ENCODE measurements around the gene LRRK1. TPM values are rescaled to one million over a fixed set of nuclear protein-coding genes. Genes with fewer than 3 reads are reported as not detected.

The LRRK1 gene
- total and polyA plus RNA-seq, 2 of the 13 experiments (the other 11 are each of a cell fraction or from before 2014, with no cell fraction given), result 0.13 to 1.2 TPM

DNA sequence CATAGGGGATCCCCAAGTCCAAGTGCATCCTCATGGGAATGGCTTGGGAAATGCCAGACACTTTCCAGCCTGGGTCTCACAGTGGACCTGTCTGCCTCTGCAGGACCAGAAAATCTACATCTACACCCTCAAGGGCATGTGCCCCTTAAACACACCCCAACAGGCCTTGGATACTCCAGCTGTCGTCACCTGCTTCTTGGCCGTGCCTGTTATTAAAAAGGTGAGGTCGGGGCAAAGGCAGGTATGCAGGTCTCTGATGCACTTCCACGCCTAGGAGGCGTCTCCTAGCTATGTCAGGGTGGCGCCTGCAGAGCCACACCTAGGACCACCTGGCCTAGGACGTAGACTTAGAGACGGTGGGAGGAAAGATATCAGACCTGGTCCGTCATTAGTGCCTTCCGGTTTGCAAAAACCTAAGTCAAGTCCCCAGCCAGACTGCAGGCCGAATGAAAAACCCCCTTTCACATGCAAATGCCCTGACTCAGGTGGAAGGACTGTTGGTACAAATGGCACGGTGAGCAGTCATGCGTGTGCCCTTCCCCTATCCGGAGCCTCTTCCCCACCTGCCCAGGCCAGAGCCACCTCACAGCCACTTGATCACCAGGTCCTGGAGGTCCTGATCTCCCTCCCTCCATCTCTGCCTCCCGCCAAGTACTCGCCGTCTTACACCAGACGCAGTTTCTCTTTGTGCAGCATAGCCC, 143.5 kb downstream of the LRRK1 start:
- H3K9me3 ChIP-seq (ENCODE audit: low read length), result no peaks in the 10 kb centered on the region
- 97% methylated on average over 13 of the region's 18 CpGs for WGBS (ENCODE audit: low lambda C conversion rate)
- POLR2A ChIA-PET, result no interaction called here

More for the DNA sequence above, 143.5 kb downstream of the LRRK1 start:
- DNase-seq (ENCODE audit: low spot score) (no peak), FAIRE-seq (no peak), ATAC-seq (no peak)
- TF ChIP-seq SAFB2 (CRISPR knock-in tag; IDR thresholded peaks at IDR 0.05; ENCODE audit: borderline replicate concordance, low read depth), result no peak
- TF ChIP-seq, protein P1, sequence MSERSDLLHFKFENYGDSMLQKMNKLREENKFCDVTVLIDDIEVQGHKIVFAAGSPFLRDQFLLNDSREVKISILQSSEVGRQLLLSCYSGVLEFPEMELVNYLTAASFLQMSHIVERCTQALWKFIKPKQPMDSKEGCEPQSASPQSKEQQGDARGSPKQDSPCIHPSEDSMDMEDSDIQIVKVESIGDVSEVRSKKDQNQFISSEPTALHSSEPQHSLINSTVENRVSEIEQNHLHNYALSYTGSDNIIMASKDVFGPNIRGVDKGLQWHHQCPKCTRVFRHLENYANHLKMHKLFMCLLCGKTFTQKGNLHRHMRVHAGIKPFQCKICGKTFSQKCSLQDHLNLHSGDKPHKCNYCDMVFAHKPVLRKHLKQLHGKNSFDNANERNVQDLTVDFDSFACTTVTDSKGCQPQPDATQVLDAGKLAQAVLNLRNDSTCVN (CRISPR knock-in tag; IDR thresholded peaks at IDR 0.05; ENCODE audit: borderline replicate concordance), result no peak
- TF ChIP-seq, protein P2, sequence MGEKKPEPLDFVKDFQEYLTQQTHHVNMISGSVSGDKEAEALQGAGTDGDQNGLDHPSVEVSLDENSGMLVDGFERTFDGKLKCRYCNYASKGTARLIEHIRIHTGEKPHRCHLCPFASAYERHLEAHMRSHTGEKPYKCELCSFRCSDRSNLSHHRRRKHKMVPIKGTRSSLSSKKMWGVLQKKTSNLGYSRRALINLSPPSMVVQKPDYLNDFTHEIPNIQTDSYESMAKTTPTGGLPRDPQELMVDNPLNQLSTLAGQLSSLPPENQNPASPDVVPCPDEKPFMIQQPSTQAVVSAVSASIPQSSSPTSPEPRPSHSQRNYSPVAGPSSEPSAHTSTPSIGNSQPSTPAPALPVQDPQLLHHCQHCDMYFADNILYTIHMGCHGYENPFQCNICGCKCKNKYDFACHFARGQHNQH (CRISPR knock-in tag; IDR thresholded peaks at IDR 0.05), result no peak
- TF ChIP-seq, protein P3, sequence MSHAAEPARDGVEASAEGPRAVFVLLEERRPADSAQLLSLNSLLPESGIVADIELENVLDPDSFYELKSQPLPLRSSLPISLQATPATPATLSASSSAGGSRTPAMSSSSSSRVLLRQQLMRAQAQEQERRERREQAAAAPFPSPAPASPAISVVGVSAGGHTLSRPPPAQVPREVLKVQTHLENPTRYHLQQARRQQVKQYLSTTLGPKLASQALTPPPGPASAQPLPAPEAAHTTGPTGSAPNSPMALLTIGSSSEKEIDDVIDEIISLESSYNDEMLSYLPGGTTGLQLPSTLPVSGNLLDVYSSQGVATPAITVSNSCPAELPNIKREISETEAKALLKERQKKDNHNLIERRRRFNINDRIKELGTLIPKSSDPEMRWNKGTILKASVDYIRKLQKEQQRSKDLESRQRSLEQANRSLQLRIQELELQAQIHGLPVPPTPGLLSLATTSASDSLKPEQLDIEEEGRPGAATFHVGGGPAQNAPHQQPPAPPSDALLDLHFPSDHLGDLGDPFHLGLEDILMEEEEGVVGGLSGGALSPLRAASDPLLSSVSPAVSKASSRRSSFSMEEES (CRISPR knock-in tag; IDR thresholded peaks at IDR 0.05), result no peak
- no peak for TF ChIP-seq ZNF10 (CRISPR knock-in tag; IDR thresholded peaks at IDR 0.05; ENCODE audit: borderline replicate concordance, low read depth)
- BruUV-seq (replicated peaks), result no TSS peak
- intact Hi-C loops (cut with micrococcal nuclease; ENCODE audit: unreplicated experiment) (no loop called here), in situ Hi-C loops (cut with HindIII; ENCODE audit: extremely low pct_ligation_motif_present, low pct_unique_long_range_greater_than_20kb) (no loop called here)
- Histone ChIP-seq H3K79me2 (ENCODE audit: insufficient read depth, low read length) (no peaks in the 10 kb centered on the region), H3K4me3 (replicated peaks in 1 of 3; ENCODE audit: insufficient read depth in 1 of 3, low read depth in 2 of 3, low read length in 3 of 3) (no peak overlapping the region), H3K36me3 (replicated peaks in 1 of 2; ENCODE audit: control insufficient read depth in 1 of 2, insufficient read depth in 2 of 2, low read length in 2 of 2) (peaks cover 2 to 4% of the 10 kb centered on the region in 2 experiments; a peak in 2 of 5 replicates), H4K20me1 (ENCODE audit: insufficient read depth, low read length) (no peaks in the 10 kb centered on the region), H3K27me3 (ENCODE audit: control insufficient read depth in 1 of 2, insufficient read depth in 2 of 2, low read length in 2 of 2) (no peaks in the 10 kb centered on the region), H2AFZ (ENCODE audit: low read length) (no peak overlapping the region), H3K9ac (ENCODE audit: insufficient read depth, low read depth, low read length) (no peak overlapping the region), H3K27ac (ENCODE audit: extremely low read length, insufficient read depth, low read length) (no peak overlapping the region), H3K4me2 (ENCODE audit: low read depth, low read length) (no peak overlapping the region; the same call in 1 of the 2 replicates), H3K4me1 (ENCODE audit: insufficient read depth, low read length) (peaks cover 62% of the 10 kb centered on the region)
- CTCF ChIA-PET (ENCODE audit: low intra/inter-chr PET ratio, low total read pairs), result no interaction called here
